Stimulated activated CD8-positive, alpha-beta memory T cell treated with anti-CD3 and anti-CD28 coated beads, Interleukin-4, amount 100 ng/mL, for 48 hours (primary cell): ENCODE results near the gene XXYLT1.
"Not testable (repeated sequence)": the region's sequence is repeated elsewhere in the genome, so short reads cannot be mapped to it uniquely, and the experiment has no call there.

Source experiments
- DNase-seq: peaks from one replicate; pipeline ENCODE4 v3.0.0-alpha.2; 2020

The XXYLT1 gene

GRCh38 chr3:195087840-195088601 lies 182.9 kb downstream of the XXYLT1 start:
- DNase-seq: not testable (repeated sequence)

GRCh38 chr3:195087328-195087727 lies 183.6 kb downstream of the XXYLT1 start:
- DNase-seq: no peak

GRCh38 chr3:195086885-195087284 lies 184.1 kb downstream of the XXYLT1 start:
- no peak for DNase-seq

- DNase-seq: no peak
Observed at GRCh38 chr3:195086341-195086740, 184.6 kb downstream of the XXYLT1 start.

GRCh38 chr3:195085356-195086130 lies 185.4 kb downstream of the XXYLT1 start:
- DNase-seq: no peak

- no peak for DNase-seq
Observed at GRCh38 chr3:195084746-195085145, 186.2 kb downstream of the XXYLT1 start.

- DNase-seq: no peak
Observed at GRCh38 chr3:195083659-195084058, 187.3 kb downstream of the XXYLT1 start.

GRCh38 chr3:195082811-195083210 lies 188.1 kb downstream of the XXYLT1 start:
- DNase-seq: no peak

- no peak for DNase-seq
Observed at GRCh38 chr3:195081242-195081963, 189.6 kb downstream of the XXYLT1 start.

GRCh38 chr3:195080571-195081151 lies 190.3 kb downstream of the XXYLT1 start:
- DNase-seq: no peak

GRCh38 chr3:195080125-195080524 lies 190.8 kb downstream of the XXYLT1 start:
- DNase-seq: no peak

- no peak for DNase-seq
Observed at GRCh38 chr3:195079636-195080035, 191.3 kb downstream of the XXYLT1 start.

GRCh38 chr3:195078891-195079440 lies 192.0 kb downstream of the XXYLT1 start:
- no peak for DNase-seq

- no peak for DNase-seq
Observed at GRCh38 chr3:195077611-195078540, 193.1 kb downstream of the XXYLT1 start.

- DNase-seq: no peak
Observed at GRCh38 chr3:195076981-195077610, 193.9 kb downstream of the XXYLT1 start.

GRCh38 chr3:195075941-195076875 lies 194.8 kb downstream of the XXYLT1 start:
- DNase-seq: no peak

- DNase-seq: no peak
Observed at GRCh38 chr3:195075199-195075940, 195.6 kb downstream of the XXYLT1 start.

GRCh38 chr3:195073866-195074860 lies 196.8 kb downstream of the XXYLT1 start:
- no peak for DNase-seq
